Measurements from ENCODE around the gene HDAC1. TPM values are rescaled to one million over a fixed set of nuclear protein-coding genes. Genes with fewer than 3 reads are reported as not detected.

Gene HDAC1
- total and polyA plus RNA-seq, 2 of the 8 experiments (the other 6 are each of a cell fraction or from before 2014, with no cell fraction given), result 111 to 125 TPM

DNA sequence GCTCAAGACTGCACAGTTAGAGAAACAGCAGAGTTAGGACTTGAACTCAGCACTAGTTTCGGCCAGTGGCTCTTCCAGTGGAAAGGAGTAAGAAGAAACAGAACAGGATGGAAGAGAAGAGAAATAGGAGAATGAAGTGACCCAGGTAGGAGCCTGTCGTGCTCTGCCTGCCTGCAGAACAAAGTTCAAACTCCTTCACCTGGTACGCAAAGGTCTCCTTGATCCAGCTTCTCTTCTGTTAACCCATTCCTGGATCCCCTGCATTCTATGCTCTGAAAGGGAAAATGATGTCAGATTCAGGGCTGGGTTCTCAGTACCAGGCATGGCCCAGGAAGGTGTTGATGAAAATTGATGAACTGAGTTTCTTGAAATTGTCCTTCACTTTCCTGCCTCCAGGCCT, 66.6 kb downstream of the HDAC1 start:
- H3K27ac ChIP-seq (ENCODE audit: low read depth, low read length), result no peak overlapping the region
- CTCF ChIA-PET (ENCODE audit: partially characterized antibody), result no interaction called here
- no peak overlapping the region for H4K91ac ChIP-seq (replicated peaks; ENCODE audit: insufficient read length, low read length)
- TF ChIP-seq TAF1 (IDR thresholded peaks at IDR 0.05; ENCODE audit: low read depth, low read length), result no peak
- TF ChIP-seq, protein P1, sequence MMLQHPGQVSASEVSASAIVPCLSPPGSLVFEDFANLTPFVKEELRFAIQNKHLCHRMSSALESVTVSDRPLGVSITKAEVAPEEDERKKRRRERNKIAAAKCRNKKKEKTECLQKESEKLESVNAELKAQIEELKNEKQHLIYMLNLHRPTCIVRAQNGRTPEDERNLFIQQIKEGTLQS (IDR thresholded peaks at IDR 0.05; ENCODE audit: insufficient read depth, low read depth, low read length), result no peak
- TF ChIP-seq, protein P2, sequence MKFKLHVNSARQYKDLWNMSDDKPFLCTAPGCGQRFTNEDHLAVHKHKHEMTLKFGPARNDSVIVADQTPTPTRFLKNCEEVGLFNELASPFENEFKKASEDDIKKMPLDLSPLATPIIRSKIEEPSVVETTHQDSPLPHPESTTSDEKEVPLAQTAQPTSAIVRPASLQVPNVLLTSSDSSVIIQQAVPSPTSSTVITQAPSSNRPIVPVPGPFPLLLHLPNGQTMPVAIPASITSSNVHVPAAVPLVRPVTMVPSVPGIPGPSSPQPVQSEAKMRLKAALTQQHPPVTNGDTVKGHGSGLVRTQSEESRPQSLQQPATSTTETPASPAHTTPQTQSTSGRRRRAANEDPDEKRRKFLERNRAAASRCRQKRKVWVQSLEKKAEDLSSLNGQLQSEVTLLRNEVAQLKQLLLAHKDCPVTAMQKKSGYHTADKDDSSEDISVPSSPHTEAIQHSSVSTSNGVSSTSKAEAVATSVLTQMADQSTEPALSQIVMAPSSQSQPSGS (IDR thresholded peaks at IDR 0.05; ENCODE audit: low read length), result no peak
- no peak for TF ChIP-seq CREB1 (IDR thresholded peaks at IDR 0.05)
- TF ChIP-seq CBX8 (IDR thresholded peaks at IDR 0.05; ENCODE audit: borderline replicate concordance, low read depth, low read length), result no peak
- TF ChIP-seq TAF7 (optimal IDR thresholded peaks at IDR 0.05; ENCODE audit: borderline replicate concordance, low read depth, low read length), result no peak
- no peak for TF ChIP-seq POU5F1 (IDR thresholded peaks at IDR 0.05; ENCODE audit: low read depth, low read length)
- TF ChIP-seq SP2 (IDR thresholded peaks at IDR 0.05; ENCODE audit: low read length), result no peak
- no peak for TF ChIP-seq EGR1 (IDR thresholded peaks at IDR 0.05; ENCODE audit: borderline replicate concordance, low read depth, low read length)
- no peak for TF ChIP-seq SP4 (IDR thresholded peaks at IDR 0.05; ENCODE audit: low read length)
- TF ChIP-seq RFX5 (IDR thresholded peaks at IDR 0.05; ENCODE audit: borderline replicate concordance, low read depth, low read length), result no peak
- TF ChIP-seq GABPA (IDR thresholded peaks at IDR 0.05; ENCODE audit: borderline replicate concordance, insufficient read depth, low read length), result no peak

More for the DNA sequence above, 66.6 kb downstream of the HDAC1 start:
- Histone ChIP-seq H3K4me1 (replicated peaks in 1 of 4; ENCODE audit: control insufficient read depth in 3 of 4, insufficient read depth in 4 of 4, low read length in 3 of 4) (peaks cover 0 to 5% (median 3%) of the 10 kb centered on the region in 4 experiments; a peak in 6 of 7 replicates), H3K36me3 (ENCODE audit: control insufficient read depth in 2 of 4, insufficient read depth in 4 of 4, low read length in 3 of 4) (peaks cover 0 to 3% (median under 1%) of the 10 kb centered on the region in 4 experiments; a peak in 1 of 8 replicates), H3K4me3 (ENCODE audit: extremely low read depth in 1 of 4, insufficient read depth in 2 of 4, low read depth in 3 of 4, low read length in 4 of 4) (no peak overlapping the region), H3K9me3 (ENCODE audit: insufficient read depth in 2 of 2, low read depth in 1 of 2, low read length in 1 of 2) (no peaks in the 10 kb centered on the region; a peak in 1 of 4 replicates), H2BK120ac (replicated peaks; ENCODE audit: low read depth, low read length) (no peak overlapping the region), H2AK5ac (ENCODE audit: low read depth, low read length) (no peak overlapping the region), H3K79me1 (ENCODE audit: low read depth, low read length) (no peaks in the 10 kb centered on the region), H3K4me2 (ENCODE audit: insufficient read depth in 1 of 2, low read depth in 2 of 2, low read length in 2 of 2) (no peak overlapping the region), H3K56ac (replicated peaks; ENCODE audit: insufficient read length, low read depth, low read length) (no peak overlapping the region), H3K9ac (replicated peaks in 1 of 4; ENCODE audit: extremely low read depth in 1 of 4, low read depth in 3 of 4, low read length in 3 of 4) (no peak overlapping the region), H4K20me1 (replicated peaks in 1 of 2; ENCODE audit: control insufficient read depth in 1 of 2, insufficient read depth in 2 of 2, low read length in 2 of 2) (peaks cover 0 to 2% of the 10 kb centered on the region in 2 experiments), H3K4ac (replicated peaks; ENCODE audit: insufficient read length, low read depth, low read length) (no peak overlapping the region), H3K27me3 (replicated peaks in 1 of 4; ENCODE audit: control insufficient read depth in 3 of 4, extremely low read depth in 1 of 4, insufficient read depth in 3 of 4, low read length in 3 of 4) (peaks cover 3 to 24% (median 14%) of the 10 kb centered on the region in 4 experiments), H3K23me2 (ENCODE audit: low read depth, low read length) (peaks cover 9% of the 10 kb centered on the region; the same call in 1 of the 2 replicates), H2BK20ac (ENCODE audit: low read length) (no peak overlapping the region), H2BK12ac (ENCODE audit: low read depth, low read length) (no peak overlapping the region), H2BK5ac (ENCODE audit: low read depth, low read length) (no peak overlapping the region), H2AFZ (ENCODE audit: low read length) (no peak overlapping the region), H3K14ac (ENCODE audit: insufficient read length) (no peak overlapping the region), H3K18ac (ENCODE audit: extremely low read depth, low read length) (no peak overlapping the region), H4K8ac (ENCODE audit: extremely low read depth, insufficient read depth, low read length) (no peak overlapping the region), H4K5ac (ENCODE audit: insufficient read length, low read depth, low read length) (no peak overlapping the region), H2BK15ac (ENCODE audit: low read length) (no peak overlapping the region), H3K23ac (ENCODE audit: insufficient read length) (no peak overlapping the region), H3K79me2 (ENCODE audit: control insufficient read depth in 1 of 2, insufficient read depth in 2 of 2, low read length in 2 of 2) (no peaks in the 10 kb centered on the region)
- no peak for FAIRE-seq
- WGBS, 2 experiments (ENCODE audit: extremely low coverage in 1 of 2, insufficient coverage in 1 of 2, insufficient read length in 1 of 2, insufficient replicate concordance in 2 of 2, low coverage in 1 of 2, low lambda C conversion rate in 2 of 2, missing lambda C conversion rate in 1 of 2), result 78% methylated on average over 3 of the region's 3 CpGs; no CpG with 5 or more reads in 1 of the 2 experiments
- DNase-seq (ENCODE audit: low read depth in 1 of 2, low spot score in 2 of 2), result no peak
- POLR2A ChIA-PET (ENCODE audit: partially characterized antibody), result interaction anchor here (0.6 to 6.8 kb wide), 10 partner anchors 9 to 667 kb away, joined by 3 to 68 read pairs (median 4); partner anchors contain the start of gene BSDC1
